PC-9 (cell line): Measurements from ENCODE around the gene KAT6B. TPM values are rescaled to one million over a fixed set of nuclear protein-coding genes. Genes with fewer than 3 reads are reported as not detected.
A peak's percentile ranks its signal among the peaks of the same experiment; 100 is the strongest.
"Not testable (repeated sequence)": the region's sequence is repeated elsewhere in the genome, so short reads cannot be mapped to it uniquely, and the experiment has no call there.

Experiments used
- BruUV-seq: library from RNA; stranded (reverse); fragments of 400-500 nt; replicated peaks from 2 replicates; lab custom pipeline; 2021; lab: Mats Ljungman, UMichigan
- CTCF ChIA-PET: fragments of 300-600 bp; sonication (Branson Sonifier 250); formaldehyde crosslinking; loops from one replicate; lab custom pipeline; 2022; ENCODE audit warnings: antibody characterized with exemption; lab: Charles Lee
- POLR2A ChIA-PET: fragments of 300-600 bp; sonication (Branson Sonifier 250); formaldehyde crosslinking; loops from one replicate; lab custom pipeline; 2022; ENCODE audit warnings: antibody characterized with exemption; ENCODE audit not compliant: unreplicated experiment; lab: Charles Lee
- DNase-seq, 2 experiments: peaks; one replicate each; pipeline versions ENCODE4 v3.0.0 to v3.0.0-alpha.2; 2015 to 2022; ENCODE audit warnings: mixed read lengths in 1 of 2
- H2AFZ ChIP-seq: fragments of 200-600 bp; sonication (generic); 2 replicates; pipeline ENCODE4 v1.8.1; 2017; ENCODE audit warnings: antibody characterized with exemption
- H3F3A ChIP-seq: fragments of 200-600 bp; sonication (generic); 2 replicates; pipeline ENCODE4 v1.8.1; 2017; ENCODE audit warnings: antibody characterized with exemption, mild to moderate bottlenecking, low read depth; ENCODE audit not compliant: insufficient read depth
- H3K27ac ChIP-seq: fragments of 200-600 bp; sonication (generic); 2 replicates; pipeline ENCODE4 v1.6.1; 2016; ENCODE audit warnings: mixed run types
- H3K27me3 ChIP-seq: fragments of 200-600 bp; sonication (generic); 2 replicates; pipeline ENCODE4 v1.6.1; 2016; ENCODE audit warnings: low read depth, mixed run types; ENCODE audit not compliant: insufficient read depth
- H3K36me3 ChIP-seq: fragments of 200-600 bp; sonication (generic); 2 replicates; pipeline ENCODE4 v1.6.1; 2016; ENCODE audit warnings: low read depth, mixed run types
- H3K4me1 ChIP-seq: fragments of 200-600 bp; sonication (generic); replicated peaks from 2 replicates; pipeline ENCODE4 v1.6.1; 2016; ENCODE audit warnings: mixed run types; ENCODE audit not compliant: insufficient read depth
- H3K4me2 ChIP-seq: fragments of 200-600 bp; sonication (generic); 2 replicates; pipeline ENCODE4 v1.6.1; 2017; ENCODE audit warnings: mixed run types
- H3K4me3 ChIP-seq: fragments of 200-600 bp; sonication (generic); 2 replicates; pipeline ENCODE4 v1.6.1; 2016; ENCODE audit warnings: mixed run types
- H3K79me2 ChIP-seq: fragments of 200-600 bp; sonication (generic); 2 replicates; pipeline ENCODE4 v1.6.1; 2017; ENCODE audit warnings: low read depth, mixed run types
- H3K9me2 ChIP-seq: fragments of 200-600 bp; sonication (generic); 2 replicates; pipeline ENCODE4 v1.8.1; 2017; ENCODE audit warnings: mild to moderate bottlenecking; ENCODE audit not compliant: insufficient read depth
- H3K9me3 ChIP-seq: fragments of 200-600 bp; sonication (generic); 2 replicates; pipeline ENCODE4 v1.8.1; 2016; ENCODE audit warnings: low read depth; ENCODE audit not compliant: insufficient read depth
- H4K20me1 ChIP-seq: fragments of 200-600 bp; sonication (generic); 2 replicates; pipeline ENCODE4 v1.8.1; 2017; ENCODE audit not compliant: insufficient read depth
- CTCF ChIP-seq: fragments of 200-600 bp; sonication (generic); conservative IDR thresholded peaks from 2 replicates; pipeline ENCODE4 v1.6.1; 2017; ENCODE audit warnings: mixed run types, antibody characterized with exemption, mild to moderate bottlenecking, moderate library complexity
- EZH2 ChIP-seq: fragments of 200-600 bp; sonication (generic); IDR thresholded peaks from 2 replicates; pipeline ENCODE4 v1.8.0; 2017; ENCODE audit warnings: antibody characterized with exemption, low read depth
- intact Hi-C: fragments of 100-400 bp; cut with micrococcal nuclease; formaldehyde crosslinking; loops from one replicate; pipeline ENCODE4 v1.10.0; 2022; ENCODE audit not compliant: unreplicated experiment
- total RNA-seq: library from RNA; stranded (reverse); gene quantifications from 2 replicates; pipeline ENCODE4 v1.2.3, GENCODE V29; 2021

The KAT6B gene
- total RNA-seq, 1 experiment from 2014 or later = 30.9 TPM

- POLR2A ChIA-PET = no interaction called here
- no peak overlapping the region for H3K27ac ChIP-seq
- no peaks in the 10 kb centered on the region for H3K36me3 ChIP-seq
- DNase-seq = no peak
- H3K4me1 ChIP-seq = 0 out of 2 replicates have a peak, but pooled peaks cover 3% of the 10 kb centered on the region
- no peaks in the 10 kb centered on the region for H3K79me2 ChIP-seq
- intact Hi-C loops = no loop called here
- TF ChIP-seq CTCF (no peak), EZH2 (no peak)
- CTCF ChIA-PET = no interaction called here
- H3K9me3 ChIP-seq = no peaks in the 10 kb centered on the region
- no TSS peak for BruUV-seq
- no peaks in the 10 kb centered on the region for H4K20me1 ChIP-seq
- no peaks in the 10 kb centered on the region for H3F3A ChIP-seq
- H2AFZ ChIP-seq = no peak overlapping the region
- no peak overlapping the region for H3K4me3 ChIP-seq
- H3K27me3 ChIP-seq = no peaks in the 10 kb centered on the region
- no peak overlapping the region for H3K4me2 ChIP-seq
- no peaks in the 10 kb centered on the region for H3K9me2 ChIP-seq
Observed at GRCh38 chr10:75050149-75050919, 223.9 kb downstream of the KAT6B start.

GRCh38 chr10:75051308-75051707 is 224.9 kb downstream of the KAT6B start:
- TF ChIP-seq CTCF (no peak), EZH2 (no peak)
- Histone ChIP-seq H4K20me1 (no peaks in the 10 kb centered on the region), H3K9me3 (no peaks in the 10 kb centered on the region), H3F3A (no peaks in the 10 kb centered on the region), H3K36me3 (no peaks in the 10 kb centered on the region), H3K9me2 (no peaks in the 10 kb centered on the region), H3K79me2 (no peaks in the 10 kb centered on the region), H3K27ac (no peak overlapping the region), H3K4me3 (no peak overlapping the region), H3K27me3 (no peaks in the 10 kb centered on the region), H3K4me1 (0 out of 2 replicates have a peak, but pooled peaks cover 7% of the 10 kb centered on the region), H2AFZ (no peak overlapping the region), H3K4me2 (no peak overlapping the region)
- ChIA-PET POLR2A (no interaction called here), CTCF (no interaction called here)
- DNase-seq = no peak
- intact Hi-C loops = no loop called here
- no TSS peak for BruUV-seq

- H4K20me1 ChIP-seq, H3K4me2 ChIP-seq, H3K79me2 ChIP-seq, H3K9me3 ChIP-seq, H3K4me3 ChIP-seq, H3K27ac ChIP-seq, intact Hi-C loops, CTCF ChIA-PET, H3K9me2 ChIP-seq, BruUV-seq, POLR2A ChIA-PET, H3K27me3 ChIP-seq, H3F3A ChIP-seq, H3K4me1 ChIP-seq, H3K36me3 ChIP-seq, H2AFZ ChIP-seq: not testable (repeated sequence)
- DNase-seq = peak in 1 of 2 experiments; percentile 42
Observed at GRCh38 chr10:75055896-75056406, 229.6 kb downstream of the KAT6B start.
